Epithelial cell of prostate (primary cell): Measurements from ENCODE around the gene KCNJ12.
"Not testable (repeated sequence)": the region's sequence is repeated elsewhere in the genome, so short reads cannot be mapped to it uniquely, and the experiment has no call there.

Experiments
- DNase-seq: peaks from one replicate; pipeline ENCODE4 v3.0.0-alpha.2; 2011; ENCODE audit warnings: low read depth, low spot score
- H3K27ac ChIP-seq: fragments of 450-650 bp; 2 replicates; pipeline ENCODE4 v1.5.1; 2017; ENCODE audit warnings: mild to moderate bottlenecking

The KCNJ12 gene

GRCh38 chr17:21376081-21376758 lies at the start of gene KCNJ12:
Gene KCNJ12, plus strand, starts transcription at chr17:21376357. Its CDS starts 38,986 bp downstream, at chr17:21415343.
- no peak for DNase-seq
- H3K27ac ChIP-seq, result no peak within 1 kb of the TSS

GRCh38 chr17:21327921-21328320 lies 48.2 kb upstream of the KCNJ12 start:
- DNase-seq, H3K27ac ChIP-seq: not testable (repeated sequence)

- H3K27ac ChIP-seq, DNase-seq: not testable (repeated sequence)
These were observed 47.4 kb upstream of the KCNJ12 start for GRCh38 chr17:21328778-21329177.

- no peak overlapping the region for H3K27ac ChIP-seq
- DNase-seq, result no peak
These were observed 45.6 kb upstream of the KCNJ12 start for GRCh38 chr17:21330436-21331160.

- not testable (repeated sequence) for DNase-seq, H3K27ac ChIP-seq
These were observed 39.4 kb upstream of the KCNJ12 start for GRCh38 chr17:21336541-21337294.

- not testable (repeated sequence) for DNase-seq, H3K27ac ChIP-seq
These were observed 38.1 kb upstream of the KCNJ12 start for GRCh38 chr17:21337981-21338625.

GRCh38 chr17:21339011-21339410 lies 37.1 kb upstream of the KCNJ12 start:
- no peak for DNase-seq
- no peak overlapping the region for H3K27ac ChIP-seq

- DNase-seq, H3K27ac ChIP-seq: not testable (repeated sequence)
These were observed 36.6 kb upstream of the KCNJ12 start for GRCh38 chr17:21339571-21339970.

GRCh38 chr17:21340407-21340806 lies 35.8 kb upstream of the KCNJ12 start:
- H3K27ac ChIP-seq, DNase-seq: not testable (repeated sequence)

GRCh38 chr17:21341279-21341678 lies 34.9 kb upstream of the KCNJ12 start:
- not testable (repeated sequence) for DNase-seq, H3K27ac ChIP-seq

- DNase-seq, H3K27ac ChIP-seq: not testable (repeated sequence)
These were observed 34.1 kb upstream of the KCNJ12 start for GRCh38 chr17:21341925-21342540.

- not testable (repeated sequence) for DNase-seq
These were observed 32.9 kb upstream of the KCNJ12 start for GRCh38 chr17:21343061-21343949.

GRCh38 chr17:21344801-21345200 lies 31.4 kb upstream of the KCNJ12 start:
- not testable (repeated sequence) for DNase-seq

More at GRCh38 chr17:21343061-21343949, 32.9 kb upstream of the KCNJ12 start:
- not testable (repeated sequence) for H3K27ac ChIP-seq

GRCh38 chr17:21345236-21345635 lies 30.9 kb upstream of the KCNJ12 start:
- no peak overlapping the region for H3K27ac ChIP-seq
- DNase-seq, result no peak

More at GRCh38 chr17:21344801-21345200, 31.4 kb upstream of the KCNJ12 start:
- not testable (repeated sequence) for H3K27ac ChIP-seq

- not testable (repeated sequence) for DNase-seq, H3K27ac ChIP-seq
These were observed 30.1 kb upstream of the KCNJ12 start for GRCh38 chr17:21346107-21346506.

- not testable (repeated sequence) for H3K27ac ChIP-seq, DNase-seq
These were observed 29.4 kb upstream of the KCNJ12 start for GRCh38 chr17:21346651-21347250.

- H3K27ac ChIP-seq, DNase-seq: not testable (repeated sequence)
These were observed 28.5 kb upstream of the KCNJ12 start for GRCh38 chr17:21347660-21348059.
